ENCODE results near the gene GRWD1.

The GRWD1 gene

DNA sequence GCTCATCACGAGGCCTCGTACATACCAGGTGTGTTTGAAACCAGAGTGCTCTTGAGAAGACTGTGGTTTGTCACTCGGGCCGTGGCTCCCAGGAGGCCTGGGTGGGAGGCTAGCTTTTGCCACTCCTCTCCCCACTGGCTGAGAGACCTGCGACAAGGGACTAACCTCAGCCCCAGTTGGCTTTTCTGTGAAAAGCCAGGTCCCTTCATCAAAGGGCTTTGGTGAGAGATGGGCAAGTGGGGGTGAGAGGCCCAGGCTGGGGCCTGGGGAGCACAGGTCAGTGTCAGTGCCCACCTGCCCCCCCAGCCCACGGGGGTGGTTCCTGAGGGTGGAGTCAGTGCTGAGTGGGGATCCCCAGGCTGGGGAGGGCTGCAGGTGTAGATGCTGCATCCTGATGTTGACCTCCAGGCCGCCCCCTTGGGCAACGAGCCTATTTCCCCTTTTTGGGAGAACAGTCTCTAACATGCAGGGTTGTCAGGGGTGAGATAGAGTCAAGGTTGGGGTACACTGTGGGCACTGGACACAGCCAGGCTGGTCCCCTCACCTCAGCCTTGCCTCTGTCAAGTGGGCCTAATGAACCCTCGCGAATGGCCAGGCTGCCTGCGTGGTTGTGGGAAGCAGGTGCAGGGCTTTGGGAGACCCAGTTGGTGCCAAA is 10.3 kb downstream of the GRWD1 start:
- DNase-seq (ENCODE audit: low read depth in 3 of 3, low spot score in 1 of 3) = no peak

DNA sequence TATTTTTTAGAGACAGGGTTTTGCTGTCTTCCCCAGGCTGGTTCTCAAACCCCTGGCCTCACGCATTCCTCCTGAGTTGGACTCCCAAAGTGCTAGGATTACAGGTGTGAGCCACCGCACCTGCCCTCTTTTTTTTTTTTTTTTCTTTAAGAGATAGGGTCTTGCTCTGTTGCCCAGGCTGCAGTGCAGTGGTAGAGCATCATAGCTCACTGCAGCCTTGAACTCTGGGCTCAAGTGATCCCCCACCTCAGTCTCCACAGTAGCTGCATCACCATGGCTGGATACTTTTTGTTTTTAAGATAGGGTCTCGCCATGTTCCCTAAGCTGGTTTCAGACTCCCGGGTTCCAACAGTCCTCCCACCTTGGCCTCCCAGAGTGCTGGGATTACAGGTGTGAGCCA is 11.1 kb downstream of the GRWD1 start:
- DNase-seq (ENCODE audit: low read depth in 3 of 3, low spot score in 1 of 3) = no peak

DNA sequence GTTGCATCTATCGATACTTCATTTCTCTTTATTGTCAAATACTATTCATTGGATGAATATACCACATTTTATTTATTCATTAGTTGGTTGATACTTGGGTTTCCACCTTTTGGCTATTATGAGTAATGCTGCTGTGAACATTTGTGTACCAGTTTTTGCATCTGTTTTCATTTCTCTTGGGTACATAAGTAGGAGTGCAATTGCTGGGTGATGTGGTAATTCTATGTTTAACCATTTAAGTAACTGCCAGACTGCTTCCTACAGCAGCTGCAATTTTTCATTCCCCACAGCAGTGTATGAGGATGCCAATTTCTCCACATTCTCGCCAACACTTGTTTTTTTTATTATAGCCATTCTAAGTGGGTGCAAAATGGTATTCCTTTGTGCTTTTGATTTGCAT is 12.2 kb downstream of the GRWD1 start:
- DNase-seq (ENCODE audit: low read depth in 3 of 3, low spot score in 1 of 3) = no peak

DNA sequence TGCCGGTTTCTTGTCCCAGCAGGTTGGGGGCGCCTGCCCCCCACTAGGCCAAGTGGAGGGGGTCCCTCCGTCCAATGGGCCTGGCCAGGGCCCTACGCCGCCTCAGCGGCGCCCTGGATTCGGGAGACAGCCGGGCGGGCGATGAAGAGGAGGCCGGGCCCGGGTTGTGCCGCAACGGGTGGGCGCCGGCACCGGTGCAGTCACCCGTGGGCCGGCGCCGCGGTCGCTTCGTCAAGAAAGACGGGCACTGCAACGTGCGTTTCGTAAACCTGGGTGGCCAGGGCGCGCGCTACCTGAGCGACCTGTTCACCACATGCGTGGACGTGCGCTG is 15.8 kb downstream of the GRWD1 start:
- DNase-seq (ENCODE audit: low read depth in 3 of 3, low spot score in 1 of 3) = no peak

DNA sequence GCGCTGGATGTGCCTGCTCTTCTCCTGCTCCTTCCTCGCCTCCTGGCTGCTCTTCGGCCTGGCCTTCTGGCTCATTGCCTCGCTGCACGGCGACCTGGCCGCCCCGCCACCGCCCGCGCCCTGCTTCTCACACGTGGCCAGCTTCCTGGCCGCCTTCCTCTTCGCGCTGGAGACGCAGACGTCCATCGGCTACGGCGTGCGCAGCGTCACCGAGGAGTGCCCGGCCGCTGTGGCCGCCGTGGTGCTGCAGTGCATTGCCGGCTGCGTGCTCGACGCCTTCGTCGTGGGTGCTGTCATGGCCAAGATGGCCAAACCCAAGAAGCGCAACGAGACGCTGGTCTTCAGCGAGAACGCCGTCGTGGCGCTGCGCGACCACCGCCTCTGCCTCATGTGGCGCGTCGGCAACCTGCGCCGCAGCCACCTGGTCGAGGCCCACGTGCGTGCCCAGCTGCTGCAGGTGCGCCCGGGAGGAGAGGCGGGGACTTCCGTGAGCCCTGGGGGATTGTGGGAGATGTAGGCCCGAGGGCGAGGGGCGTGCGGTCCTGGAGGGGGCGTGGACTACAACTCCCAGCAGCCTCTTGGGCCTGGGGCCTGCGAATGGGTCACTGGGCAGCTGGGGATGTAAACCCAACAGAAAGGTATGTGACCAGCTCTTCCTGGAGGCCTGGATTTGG is 16.3 kb downstream of the GRWD1 start:
- no peak for DNase-seq (ENCODE audit: low read depth in 3 of 3, low spot score in 1 of 3)

DNA sequence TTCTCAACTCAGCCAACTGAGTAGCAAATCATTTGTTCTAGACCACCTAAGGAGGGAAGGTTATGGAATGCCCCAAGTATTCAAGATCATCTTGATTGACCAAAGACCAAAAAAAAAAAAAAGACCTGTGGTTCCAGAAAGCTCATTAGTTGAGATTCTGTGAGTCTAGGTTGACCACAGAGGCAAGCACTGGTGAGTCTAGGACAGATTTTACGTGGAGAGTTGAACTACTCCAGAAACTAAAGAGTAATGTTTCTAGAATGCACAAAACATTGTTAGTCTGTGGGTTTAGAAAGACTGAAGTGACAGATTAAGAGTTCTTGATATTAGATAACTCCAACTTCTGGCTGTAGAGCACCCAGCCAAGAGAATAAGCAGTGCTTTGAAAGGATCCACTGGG is 19.4 kb downstream of the GRWD1 start:
- DNase-seq (ENCODE audit: low read depth in 3 of 3, low spot score in 1 of 3) = no peak

DNA sequence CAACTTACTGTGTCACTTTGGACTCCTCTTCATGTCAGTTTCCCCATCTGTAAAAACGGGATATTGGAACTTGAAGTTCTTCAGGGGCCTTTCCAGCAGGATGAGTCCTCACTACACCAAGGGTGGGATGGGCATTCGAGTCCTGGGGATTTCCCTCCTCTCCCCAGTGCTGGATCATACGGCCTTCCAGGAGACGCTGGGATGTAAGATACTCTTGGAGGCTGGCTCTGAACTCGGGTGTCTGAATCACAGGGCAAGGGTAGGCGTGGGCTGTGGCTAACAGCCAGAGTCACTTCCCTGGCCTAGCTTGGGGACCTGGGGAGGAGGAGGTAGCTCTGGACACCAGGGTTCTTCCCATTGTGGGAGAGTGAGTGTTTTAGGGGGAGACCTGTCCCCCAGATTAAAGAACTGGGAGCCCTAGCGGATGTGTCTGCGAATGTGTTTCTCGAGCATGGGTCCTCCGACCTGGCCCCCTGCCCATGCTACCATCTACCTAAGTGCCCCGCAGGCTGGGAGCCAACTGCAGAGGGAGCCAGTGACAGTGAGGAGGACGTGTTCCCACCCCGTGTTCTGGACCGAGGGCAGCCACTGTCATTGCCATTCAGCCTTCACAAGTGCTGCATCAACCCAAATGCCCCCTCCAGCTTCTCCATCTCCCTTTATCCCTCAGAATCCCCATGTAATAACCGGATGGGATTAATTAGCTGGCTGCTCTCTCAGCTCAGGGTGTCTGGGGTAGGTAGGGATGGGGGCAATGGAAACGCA is 21.0 kb downstream of the GRWD1 start:
- DNase-seq (ENCODE audit: low read depth in 3 of 3, low spot score in 1 of 3) = no peak

DNA sequence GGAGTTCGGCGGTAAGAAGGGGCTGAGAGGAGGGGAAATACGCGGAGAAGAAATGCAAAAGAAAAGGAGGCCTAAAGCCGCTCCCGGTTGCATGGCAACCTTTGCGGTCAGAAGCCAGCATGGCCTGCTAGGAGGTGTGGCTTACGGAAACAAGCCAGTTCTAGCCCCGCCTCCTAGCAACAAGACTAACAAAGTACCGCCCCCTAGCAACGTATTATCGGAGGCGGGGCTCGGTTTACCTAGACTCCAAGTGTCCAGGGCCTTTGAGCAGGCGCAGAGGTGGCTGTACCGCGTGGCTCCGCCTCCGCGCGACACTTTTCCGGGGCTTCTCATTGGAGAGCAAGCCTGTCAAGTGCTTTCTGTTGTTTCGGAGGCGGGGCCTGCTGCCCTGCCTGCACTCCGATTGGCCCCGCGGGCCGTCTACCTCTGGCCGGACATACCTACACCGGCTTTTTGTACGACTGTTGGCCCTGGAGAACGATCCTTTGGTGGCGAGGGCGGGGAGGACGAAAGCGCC is 23.0 kb downstream of the GRWD1 start:
- peak; percentile 93 to 99 (median 99) for DNase-seq (ENCODE audit: low read depth in 3 of 3, low spot score in 1 of 3)

DNA sequence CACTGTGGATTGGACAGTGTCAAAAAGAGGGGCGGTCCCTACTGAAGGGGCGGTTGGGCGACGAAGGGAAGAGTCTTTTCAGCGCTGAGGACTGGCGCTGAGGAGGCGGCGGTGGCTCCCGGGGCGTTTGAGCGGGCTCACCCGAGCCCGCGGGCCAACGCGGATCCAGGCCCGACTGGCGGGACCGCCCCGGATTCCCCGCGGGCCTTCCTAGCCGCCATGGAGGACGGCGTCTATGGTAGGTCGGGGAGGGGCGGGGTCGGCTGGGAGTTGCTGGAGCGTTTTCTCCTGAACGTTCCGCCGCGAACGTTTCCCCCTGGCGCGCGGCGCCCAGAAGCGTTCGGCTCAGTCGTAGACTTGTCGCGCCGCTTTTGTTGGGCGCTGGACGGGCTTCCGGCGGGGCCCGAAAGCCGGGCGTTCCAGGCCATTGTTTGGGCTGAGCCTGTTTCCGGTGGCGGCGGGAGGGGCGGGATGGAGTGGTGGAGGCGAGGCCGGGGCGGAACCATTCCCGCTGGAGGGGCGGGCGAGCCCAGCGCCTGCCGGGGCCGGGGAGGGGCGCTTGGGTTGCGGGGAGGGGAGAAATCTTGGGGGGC is 23.6 kb downstream of the GRWD1 start, which contains the start of gene CYTH2:
Gene CYTH2, plus strand, starts transcription at position 81 of the 593 bp plus-strand sequence. Its CDS starts 139 bp downstream, at position 220.
- peak in 2 of 3 donors; percentile 21 to 47 for DNase-seq (ENCODE audit: low read depth in 3 of 3, low spot score in 1 of 3)

DNA sequence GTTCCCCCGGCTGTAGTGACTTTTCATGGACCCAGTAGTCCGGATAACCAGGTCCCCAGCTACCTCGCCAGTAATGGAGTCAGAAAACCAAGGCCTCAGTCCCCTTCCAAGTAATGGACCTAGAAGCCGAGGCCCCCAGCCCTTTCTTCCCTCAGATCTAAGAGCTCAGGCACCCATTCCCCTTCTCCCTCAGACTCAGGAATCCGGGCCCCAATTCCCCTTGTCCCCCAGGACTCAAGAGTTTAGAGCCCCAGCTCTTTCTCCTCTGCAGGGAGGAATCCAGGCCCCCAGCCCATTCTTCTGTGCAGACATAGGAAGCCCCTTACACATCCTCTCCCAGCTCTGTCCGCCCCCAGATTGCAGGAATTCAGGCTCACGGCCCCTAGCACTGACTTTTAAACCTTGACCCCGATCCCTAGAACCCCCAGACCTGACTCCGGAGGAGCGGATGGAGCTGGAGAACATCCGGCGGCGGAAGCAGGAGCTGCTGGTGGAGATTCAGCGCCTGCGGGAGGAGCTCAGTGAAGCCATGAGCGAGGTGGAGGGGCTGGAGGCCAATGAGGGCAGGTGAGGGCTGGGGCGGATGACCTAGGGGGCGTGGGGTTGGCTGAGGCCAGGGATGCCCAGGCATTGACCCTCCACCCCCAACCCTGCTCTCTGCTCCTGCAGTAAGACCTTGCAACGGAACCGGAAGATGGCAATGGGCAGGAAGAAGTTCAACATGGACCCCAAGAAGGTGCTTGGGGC is 24.3 kb downstream of the GRWD1 start:
- DNase-seq (ENCODE audit: low read depth in 3 of 3, low spot score in 1 of 3) = no peak

DNA sequence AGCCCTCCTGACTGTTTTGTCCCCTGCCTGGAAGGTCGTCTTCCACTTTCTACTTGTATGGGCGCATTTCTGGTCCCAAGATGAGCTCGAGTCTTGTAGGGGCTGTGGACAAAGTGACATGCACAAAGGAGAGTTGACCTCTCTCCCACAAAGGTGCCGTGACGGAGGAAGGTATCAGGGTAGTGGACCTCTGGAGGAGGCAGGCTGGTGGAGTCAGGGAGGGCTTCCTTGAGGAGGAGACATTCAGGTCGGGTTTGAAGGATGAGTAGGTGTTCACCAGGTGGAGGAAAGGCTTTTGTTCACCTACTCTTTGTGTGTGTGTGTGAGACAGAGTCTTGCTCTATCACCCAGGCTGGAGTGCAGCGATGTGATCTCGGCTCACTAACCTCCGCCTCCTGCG is 25.1 kb downstream of the GRWD1 start:
- DNase-seq (ENCODE audit: low read depth in 3 of 3, low spot score in 1 of 3) = no peak

DNA sequence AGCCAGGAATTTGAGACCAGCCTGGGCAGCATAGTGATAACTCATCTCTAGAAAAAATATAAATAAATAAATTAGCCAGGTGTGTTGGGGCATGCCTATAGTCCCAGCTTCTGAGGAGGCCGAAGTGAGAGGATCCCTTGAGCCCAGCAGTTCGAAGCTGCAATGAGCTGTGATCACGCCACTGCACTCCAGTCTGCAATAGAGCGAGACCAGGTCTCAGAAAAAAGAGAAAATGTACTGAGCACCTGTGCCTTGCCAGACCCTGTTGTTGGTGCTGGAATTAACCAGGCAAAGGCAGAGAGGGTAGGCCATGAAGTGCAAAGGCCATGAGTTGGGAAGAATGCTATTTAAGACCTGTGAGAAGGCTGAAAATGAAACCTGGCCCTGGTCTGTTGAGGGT is 26.1 kb downstream of the GRWD1 start:
- DNase-seq (ENCODE audit: low read depth in 3 of 3, low spot score in 1 of 3) = no peak

DNA sequence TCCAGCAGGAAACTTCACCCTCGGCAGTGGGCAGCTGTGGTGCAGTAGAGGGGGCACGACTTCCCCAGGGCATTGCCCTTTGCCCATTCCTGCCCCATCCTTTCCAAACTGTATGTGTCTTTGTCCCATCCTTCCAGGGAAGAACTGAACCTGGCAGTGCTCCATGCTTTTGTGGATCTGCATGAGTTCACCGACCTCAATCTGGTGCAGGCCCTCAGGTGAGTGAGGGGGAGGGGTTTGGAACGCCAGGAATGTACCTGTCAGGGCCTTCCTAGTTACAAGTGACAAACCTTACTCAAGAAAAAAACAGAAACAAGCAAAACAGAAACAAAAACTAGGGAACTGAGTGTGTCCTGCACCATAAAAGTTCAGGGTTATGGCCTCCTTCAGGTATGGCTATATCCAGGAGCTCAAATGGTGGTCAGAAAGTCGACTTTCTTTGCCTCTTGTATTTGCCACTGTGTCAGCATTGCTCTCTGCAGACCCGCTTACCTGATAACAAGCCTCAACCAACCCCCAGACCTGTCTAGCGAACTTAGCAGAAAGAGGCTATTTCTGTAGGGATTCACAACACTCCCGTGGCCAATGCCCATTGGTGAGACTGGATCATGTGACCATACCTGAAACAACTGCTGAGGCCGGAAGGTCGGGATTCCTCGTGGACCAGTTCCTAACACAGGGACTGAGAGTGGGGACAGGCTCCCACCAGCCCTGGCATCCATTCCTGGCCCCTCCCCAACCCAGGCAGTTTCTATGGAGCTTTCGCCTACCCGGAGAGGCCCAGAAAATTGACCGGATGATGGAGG is 27.6 kb downstream of the GRWD1 start:
- no peak for DNase-seq (ENCODE audit: low read depth in 3 of 3, low spot score in 1 of 3)

DNA sequence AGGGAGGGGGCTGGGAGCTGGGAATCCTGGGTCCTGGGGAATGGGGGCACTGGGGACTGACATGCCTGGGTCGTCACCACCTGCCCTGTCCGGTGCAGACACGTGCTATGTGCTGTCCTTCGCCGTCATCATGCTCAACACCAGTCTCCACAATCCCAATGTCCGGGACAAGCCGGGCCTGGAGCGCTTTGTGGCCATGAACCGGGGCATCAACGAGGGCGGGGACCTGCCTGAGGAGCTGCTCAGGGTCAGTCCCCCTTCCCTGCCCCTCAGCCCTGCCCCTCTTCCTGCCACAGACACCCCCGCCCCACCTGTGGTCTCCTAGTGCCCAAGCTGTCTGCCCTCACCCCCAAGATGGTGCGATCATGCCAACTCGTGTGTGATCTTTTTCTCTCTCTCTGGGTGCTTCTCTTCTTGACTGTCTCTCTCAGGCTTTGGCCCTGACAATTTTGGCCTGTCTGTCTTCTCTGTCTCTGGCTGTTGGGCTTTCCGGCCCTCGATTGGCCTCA is 28.4 kb downstream of the GRWD1 start:
- DNase-seq (ENCODE audit: low read depth in 3 of 3, low spot score in 1 of 3) = no peak

DNA sequence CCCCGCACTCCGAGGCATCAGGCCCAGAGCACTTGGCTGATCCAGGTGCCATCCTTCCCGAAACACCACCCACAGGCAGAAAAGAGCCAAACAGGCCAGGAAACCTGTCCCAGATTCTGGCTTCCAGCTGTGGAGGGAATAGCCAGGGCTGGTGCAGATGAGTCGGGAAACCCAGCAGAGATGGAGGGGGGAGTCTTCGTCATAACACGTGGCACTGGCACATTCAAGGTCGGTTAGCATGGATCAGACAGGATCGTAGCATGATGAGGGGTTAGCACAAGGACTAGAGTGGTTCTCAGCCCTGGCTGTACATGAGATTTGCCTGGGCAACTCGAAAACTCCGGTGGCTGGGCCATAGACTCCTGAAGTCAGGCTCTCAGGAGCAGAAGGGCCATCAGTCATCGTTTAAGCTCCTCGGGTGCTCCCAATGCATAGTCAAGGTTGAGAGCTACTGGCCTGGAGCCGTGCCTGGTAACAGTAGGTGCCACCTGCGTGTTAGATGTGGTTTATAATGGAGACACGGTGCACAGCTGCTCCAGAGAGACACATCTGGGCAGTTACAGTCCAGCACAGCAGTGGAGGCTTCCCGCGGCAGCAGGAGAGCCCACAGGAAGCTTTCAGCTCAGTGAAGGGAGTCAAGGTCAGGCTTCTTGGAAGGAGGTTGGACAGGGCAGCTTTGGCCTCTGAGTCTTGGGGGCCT is 29.7 kb downstream of the GRWD1 start:
- DNase-seq (ENCODE audit: low read depth in 3 of 3, low spot score in 1 of 3) = no peak

DNA sequence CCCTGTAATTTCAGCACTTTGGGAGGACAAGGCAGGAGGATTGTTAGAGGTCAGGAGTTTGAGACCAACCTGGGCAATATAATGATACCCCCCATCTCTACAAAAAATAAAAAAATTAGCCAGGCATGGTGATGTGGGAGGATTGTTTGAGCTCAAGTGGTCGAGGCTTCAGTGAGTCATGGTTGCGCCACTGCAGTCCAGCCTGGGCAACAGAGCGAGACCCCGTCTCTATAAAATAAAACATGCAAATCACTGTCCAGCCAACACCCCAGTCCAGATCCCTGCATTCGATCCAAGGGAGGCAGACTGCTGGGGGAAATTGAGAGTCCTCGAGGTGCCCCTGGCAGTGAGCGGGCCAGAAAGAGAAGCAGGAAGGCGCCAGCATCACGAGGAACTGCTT is 30.4 kb downstream of the GRWD1 start:
- DNase-seq (ENCODE audit: low read depth in 3 of 3, low spot score in 1 of 3) = no peak

DNA sequence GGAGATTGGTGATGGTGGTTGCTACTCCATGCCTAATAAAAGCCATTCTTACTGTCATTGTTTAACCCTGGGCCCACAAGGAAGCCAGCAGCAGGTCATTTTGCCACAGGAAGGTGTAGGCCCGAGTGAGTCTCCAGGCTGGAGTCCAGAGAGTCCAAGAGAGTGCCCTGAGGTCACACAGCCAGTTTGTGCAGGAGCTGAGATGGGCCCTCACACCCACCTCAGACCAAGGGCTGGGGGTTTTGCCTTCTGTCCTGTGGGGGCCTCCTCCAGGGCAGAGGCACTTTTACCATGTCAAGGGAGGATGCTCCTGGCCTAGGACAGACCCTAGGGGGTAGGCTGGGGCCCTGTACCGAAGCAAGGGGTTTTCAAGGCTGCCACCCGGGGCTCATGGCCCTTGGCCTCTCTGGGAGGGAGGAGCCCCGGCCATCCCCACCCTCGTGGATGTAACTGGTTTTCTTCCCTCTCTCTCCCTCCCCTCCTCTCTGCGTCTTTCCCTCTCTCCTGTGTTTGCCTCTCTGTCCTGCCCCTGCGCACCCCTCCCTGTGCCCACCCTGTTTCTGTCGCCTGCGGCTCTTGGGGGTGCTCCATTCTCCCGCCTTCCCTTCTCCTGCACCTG is 31.4 kb downstream of the GRWD1 start:
- DNase-seq (ENCODE audit: low read depth in 3 of 3, low spot score in 1 of 3) = no peak

DNA sequence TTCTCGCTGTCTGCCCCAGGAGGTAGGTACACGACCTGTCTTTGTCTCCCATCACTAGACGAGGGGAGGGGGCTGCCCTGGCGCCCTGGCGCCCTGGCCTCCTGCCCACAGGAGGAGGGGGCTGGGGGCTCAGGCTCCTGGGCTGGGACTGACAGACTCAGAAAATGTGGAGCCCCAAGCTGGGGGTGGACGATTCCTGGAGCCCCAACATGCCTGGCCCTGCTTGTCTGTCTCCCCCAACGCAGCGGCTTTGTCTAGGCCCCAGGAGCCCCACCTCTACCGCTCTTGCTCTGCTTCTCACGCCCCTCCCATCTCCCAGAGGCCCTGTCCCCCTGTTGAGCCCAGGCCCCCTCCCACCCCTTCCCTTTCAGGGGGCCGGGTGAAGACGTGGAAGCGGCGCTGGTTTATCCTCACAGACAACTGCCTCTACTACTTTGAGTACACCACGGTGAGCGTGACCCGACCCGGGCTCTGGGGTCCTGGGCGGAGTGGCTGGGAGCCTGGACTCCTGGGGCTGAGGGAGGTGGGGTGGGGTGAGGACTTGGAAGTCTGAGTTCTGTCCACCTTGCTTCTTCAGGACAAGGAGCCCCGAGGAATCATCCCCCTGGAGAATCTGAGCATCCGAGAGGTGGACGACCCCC is 32.0 kb downstream of the GRWD1 start:
- DNase-seq (ENCODE audit: low read depth in 3 of 3, low spot score in 1 of 3) = no peak
